DMS 273 treated with DMSO at 0.1 percent for 48 hours (cell line): ENCODE results near the gene HSPA12A.

Experiments
- DNase-seq: peaks from one replicate; lab custom pipeline; 2025; lab: John Stamatoyannopoulos, UW

The HSPA12A gene, protein sequence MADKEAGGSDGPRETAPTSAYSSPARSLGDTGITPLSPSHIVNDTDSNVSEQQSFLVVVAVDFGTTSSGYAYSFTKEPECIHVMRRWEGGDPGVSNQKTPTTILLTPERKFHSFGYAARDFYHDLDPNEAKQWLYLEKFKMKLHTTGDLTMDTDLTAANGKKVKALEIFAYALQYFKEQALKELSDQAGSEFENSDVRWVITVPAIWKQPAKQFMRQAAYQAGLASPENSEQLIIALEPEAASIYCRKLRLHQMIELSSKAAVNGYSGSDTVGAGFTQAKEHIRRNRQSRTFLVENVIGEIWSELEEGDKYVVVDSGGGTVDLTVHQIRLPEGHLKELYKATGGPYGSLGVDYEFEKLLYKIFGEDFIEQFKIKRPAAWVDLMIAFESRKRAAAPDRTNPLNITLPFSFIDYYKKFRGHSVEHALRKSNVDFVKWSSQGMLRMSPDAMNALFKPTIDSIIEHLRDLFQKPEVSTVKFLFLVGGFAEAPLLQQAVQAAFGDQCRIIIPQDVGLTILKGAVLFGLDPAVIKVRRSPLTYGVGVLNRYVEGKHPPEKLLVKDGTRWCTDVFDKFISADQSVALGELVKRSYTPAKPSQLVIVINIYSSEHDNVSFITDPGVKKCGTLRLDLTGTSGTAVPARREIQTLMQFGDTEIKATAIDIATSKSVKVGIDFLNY

GRCh38 chr10:116742367-116743265 is at the start of gene HSPA12A:
TSS of gene HSPA12A (minus strand) at chr10:116742566. CDS start at chr10:116742469, 97 bp downstream.
- DNase-seq, result no peak

DNA sequence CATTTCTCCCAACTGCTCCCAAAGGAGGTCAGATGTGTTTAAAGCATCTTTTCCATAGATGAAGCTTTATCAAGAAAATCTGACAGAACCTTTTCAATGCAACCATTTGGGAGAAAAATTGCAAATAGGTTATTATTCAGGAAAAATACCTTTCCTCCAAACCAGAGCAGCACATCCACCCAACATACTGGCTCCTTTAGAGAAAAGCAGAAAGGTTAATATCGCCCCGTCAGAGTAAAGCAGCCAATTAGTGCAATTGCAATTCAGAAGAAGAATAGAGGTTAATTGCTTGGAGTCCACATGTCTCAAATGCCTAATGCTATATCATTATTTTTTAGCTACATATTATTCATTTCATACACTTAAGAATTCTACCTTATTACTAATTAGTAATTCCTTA is 48.9 kb upstream of the HSPA12A start:
- DNase-seq, result no peak

DNA sequence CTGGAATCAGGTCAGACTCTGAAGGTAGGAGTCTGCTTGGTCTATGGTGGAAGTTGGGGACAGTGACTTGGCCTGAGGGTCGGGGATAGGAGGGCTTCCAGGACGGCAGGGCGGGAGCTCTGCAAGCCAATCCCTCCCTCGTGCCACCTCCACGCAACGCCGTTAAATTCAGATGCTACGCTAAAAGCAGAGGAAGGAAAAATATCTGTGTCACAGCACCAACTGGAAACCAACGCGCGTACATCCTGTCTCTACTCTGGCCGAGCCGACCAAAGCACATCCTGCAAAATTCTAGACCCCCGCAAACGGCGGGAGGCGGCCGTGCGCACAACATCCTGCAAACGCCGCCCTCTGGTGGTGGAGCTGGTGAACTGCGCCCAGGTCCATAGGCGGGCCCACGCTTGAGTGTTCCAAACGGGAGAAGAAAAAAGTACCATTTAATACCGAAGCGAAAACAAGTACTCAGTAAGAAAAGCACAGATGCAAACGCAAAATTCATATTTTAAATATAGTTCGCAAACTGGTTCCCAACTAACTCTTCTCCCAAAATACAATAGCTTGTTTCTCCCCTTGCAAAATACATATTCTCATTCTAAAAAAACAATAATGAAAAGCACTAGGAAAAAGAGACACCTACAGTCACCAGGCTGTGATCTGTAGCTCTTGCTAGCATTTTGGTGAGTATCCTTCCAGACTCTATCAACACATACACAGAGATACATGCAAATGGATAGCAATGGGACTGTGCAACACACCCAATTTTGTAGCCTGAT is 45.7 kb upstream of the HSPA12A start:
- no peak for DNase-seq

- DNase-seq, result no peak
Observed at GRCh38 chr10:116787053-116787659, 44.8 kb upstream of the HSPA12A start.

GRCh38 chr10:116785867-116786266 is 43.5 kb upstream of the HSPA12A start:
- DNase-seq, result no peak

DNA sequence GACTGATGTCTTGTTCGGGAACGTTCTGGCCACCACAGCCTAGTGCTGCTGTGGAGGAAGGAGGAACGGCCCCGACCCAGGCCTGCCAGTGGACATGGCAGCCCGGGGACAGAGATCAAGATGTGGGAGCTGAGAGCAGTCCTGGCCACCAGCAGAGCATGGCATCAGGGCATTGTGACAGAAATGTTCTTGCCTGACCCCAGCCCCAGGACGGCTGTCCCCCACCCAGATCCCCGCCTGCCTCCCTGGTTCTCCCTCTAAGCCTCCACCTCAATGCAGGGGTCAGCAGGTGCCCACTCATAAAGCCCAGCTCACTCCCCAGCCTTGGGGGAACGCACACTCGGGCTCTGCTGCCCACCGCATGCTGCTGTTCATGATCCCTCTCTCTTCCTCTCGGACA is 42.9 kb upstream of the HSPA12A start:
- no peak for DNase-seq

GRCh38 chr10:116784651-116785050 is 42.3 kb upstream of the HSPA12A start:
- no peak for DNase-seq

DNA sequence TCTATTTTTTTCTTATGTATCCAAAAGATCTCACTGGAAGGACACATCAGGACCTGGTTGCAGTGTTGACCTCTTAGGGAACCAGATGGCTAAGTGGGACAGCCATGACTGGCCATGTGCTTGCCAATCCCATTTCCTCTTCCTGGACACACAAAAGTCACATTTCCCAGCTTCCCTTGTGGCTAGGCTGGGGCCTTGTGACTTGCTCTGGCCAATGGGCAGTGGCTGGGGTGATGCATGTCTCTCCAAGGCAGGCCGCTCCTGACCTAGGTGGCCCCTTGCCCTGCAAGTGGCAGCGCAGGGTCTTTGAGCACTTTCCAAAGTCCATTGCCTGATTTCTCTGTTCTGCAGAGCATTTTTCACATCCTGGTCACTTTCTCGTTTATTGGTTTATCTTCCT is 41.7 kb upstream of the HSPA12A start:
- no peak for DNase-seq

DNA sequence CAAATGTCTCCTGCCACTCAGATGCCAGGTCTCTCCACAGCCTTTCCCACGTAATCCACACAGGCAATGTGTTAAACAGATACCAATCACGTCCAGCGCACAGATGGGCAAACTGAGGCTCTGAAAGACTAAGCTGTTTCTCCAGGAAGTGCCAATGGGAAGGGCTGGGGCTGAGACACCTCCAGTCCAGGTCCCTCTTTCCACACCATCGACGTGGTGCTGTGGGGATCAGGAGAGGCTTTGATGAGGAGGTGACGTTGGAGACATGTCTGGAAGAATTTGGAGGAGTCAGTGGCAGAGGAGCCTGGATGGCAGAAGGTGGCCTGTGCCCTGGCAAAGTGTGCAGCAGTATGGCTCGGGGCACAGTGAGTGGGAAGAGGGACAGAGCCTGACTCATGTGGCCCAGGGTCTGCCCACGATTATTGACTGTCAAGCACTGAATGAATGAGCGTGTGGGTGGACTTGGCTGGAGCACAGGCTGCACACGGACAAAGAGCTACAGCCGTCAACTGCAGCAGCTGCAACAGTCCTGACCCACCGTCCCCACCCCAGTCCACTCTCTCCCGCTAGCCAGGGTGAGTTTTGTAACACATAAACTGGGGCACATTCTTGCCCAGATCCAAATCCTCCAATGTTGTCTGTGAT is 40.8 kb upstream of the HSPA12A start:
- DNase-seq, result no peak

DNA sequence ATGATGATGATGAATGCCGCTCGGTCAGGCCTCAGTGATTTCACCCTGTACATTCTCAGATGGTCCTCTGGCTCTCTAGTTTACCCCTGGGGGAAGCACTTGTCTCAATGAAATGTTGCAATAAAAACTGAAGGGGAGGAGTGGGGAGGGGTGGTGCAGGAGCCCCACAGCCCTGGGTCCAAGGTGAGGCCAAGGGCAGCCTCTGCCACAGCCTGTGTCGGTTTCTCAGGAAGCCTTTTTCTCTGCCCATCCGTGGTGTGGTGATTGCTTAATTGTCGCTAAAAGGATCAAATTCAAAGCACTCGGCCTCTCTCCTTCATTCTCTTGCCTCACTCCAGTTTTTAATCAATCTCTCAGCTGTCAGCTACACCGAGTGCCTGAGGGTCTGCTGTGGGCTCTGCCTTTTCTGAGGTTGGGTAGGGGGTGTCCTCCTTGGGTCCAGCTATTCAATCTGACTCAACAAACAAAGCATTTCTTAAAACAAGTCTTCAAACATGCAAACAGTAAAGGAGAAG is 39.1 kb upstream of the HSPA12A start:
- no peak for DNase-seq

DNA sequence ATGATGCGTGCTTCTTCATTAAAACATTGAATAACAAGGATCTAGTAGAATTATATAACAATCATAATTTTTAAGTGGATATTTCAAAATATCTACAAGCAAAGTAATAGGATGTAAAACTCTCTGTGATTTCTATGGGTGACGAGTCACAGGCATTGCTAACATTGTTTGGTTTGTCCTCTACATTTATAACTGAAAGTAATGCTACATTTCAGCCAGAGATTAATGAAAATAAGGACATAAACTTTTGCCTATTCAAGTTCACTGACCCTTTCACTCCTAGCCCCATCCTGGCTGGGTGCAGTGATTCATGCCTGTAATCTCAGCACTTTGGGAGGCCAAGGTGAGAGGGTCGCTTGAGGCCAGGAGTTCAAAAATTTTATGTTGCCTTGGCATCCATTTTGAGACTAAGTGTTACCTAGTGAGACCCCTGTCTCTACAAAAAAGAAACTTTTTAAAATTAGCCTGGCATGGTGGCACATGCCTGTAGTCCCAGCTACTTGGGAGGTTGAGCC is 38.4 kb upstream of the HSPA12A start:
- no peak for DNase-seq

- no peak for DNase-seq
Observed at GRCh38 chr10:116779076-116779687, 36.8 kb upstream of the HSPA12A start.

DNA sequence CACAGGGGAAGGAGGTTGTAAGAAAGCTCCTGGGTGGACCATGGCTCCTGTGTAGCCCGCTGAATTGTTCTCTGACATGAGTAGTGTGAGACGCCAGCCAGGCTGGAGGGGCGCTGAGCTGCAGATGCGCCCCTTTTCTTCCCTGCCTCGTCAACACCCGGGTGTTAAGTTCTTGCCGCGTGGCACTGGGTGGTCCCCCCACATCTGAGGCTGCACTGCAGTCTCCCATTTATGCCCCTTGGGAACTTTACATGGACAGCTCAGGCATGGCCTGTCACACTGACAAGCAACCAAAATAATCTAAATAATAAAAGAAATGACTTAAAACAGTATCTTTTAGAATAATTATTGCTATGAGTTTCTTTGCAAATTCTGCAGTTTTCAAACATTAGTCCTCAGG is 34.6 kb upstream of the HSPA12A start:
- no peak for DNase-seq

- no peak for DNase-seq
Observed at GRCh38 chr10:116775488-116776400, 33.4 kb upstream of the HSPA12A start.

DNA sequence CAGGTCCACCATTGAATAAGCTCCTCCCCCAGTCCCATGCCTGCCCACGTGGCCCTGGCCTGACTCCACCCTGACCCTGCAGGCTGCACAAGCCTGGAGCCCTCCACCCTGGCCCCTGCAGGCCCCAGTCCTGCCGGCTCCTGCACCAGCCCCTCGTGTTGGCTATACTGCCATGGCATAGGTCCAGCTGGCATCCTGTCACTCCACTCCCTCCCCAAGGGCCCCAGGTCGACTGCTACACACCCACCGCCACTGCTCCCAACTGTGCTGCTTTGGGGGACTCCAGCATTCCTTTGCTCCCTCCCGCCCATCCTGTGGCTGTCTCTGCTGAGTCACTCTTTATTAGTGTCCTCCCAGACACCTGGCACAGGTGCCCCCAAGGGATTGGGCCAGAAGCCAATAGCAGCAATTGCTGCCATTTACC is 32.4 kb upstream of the HSPA12A start:
- DNase-seq, result no peak

DNA sequence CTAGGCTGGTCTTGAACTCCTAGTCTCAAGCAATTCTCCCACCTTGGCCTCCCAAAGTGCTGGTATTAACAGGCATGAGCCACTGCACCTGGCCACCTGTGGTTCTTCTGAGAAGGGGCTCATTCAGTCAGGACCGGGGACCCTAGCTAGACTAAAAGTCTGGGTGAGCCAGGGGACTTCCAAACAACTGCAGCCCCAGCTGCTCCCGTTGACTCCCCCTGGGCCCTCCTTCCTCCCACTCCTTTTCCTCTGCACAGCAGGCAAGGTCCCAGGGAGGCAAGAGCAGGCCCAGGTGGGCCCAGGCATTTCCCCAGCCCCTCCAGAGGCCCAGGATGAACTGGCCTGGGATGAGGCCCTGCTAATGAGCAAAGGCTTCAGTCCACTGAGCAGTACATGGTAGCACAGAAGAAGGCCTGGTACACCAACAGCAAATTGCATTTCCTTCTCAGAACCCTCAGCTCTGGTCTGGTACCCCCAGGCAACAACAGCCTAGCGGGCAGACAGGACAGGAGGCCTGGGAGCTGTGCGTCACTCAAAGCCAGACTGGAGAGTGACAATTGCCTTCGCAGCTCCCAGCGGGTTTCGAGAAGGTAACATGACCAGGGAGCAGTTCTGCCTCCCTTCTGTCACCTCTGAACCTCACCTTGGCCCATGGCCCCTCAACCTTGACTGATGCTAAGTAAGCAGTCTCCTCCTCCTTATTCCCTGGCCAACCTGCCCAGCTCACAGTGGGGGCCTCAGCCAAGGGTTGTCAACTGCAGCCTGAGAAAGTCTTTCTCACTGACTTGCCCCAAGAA is 30.7 kb upstream of the HSPA12A start:
- DNase-seq, result no peak

DNA sequence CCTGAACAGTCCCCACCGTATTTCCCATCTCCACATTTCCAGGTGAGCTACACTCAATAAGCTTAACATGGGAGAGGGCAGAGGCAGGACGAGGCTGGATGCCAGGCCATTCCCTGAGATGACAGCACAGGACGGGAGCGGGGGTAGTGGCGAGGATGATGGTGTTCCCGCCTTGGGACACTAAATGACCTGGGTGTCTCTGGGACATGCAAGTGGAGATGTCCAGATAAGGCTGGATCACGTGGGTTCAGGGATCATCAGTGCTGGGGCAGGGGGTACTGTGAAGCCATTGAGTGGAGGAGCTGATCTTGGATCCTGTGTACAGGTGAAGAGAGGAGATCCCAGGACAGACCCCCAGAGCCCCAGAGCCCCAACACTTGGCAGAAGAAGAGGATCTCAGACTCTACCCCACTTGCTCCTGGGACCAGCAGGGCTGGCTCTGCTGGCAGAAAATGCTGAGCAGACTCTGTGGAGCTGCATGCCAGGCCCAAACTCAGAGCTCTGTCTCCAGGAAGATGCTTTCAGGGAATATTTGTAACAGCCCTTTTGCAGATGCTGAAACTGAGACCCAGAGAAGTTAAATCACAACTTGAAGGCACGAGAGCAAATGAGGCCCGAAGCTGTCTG is 29.7 kb upstream of the HSPA12A start:
- DNase-seq, result no peak
